Activated CD8-positive, alpha-beta memory T cell treated with anti-CD3 and anti-CD28 coated beads for 36 hours (primary cell): ENCODE results near the gene SLC39A11. TPM values are rescaled to one million over a fixed set of nuclear protein-coding genes. Genes with fewer than 3 reads are reported as not detected.
"Not testable (repeated sequence)": the region's sequence is repeated elsewhere in the genome, so short reads cannot be mapped to it uniquely, and the experiment has no call there.

Experiments used
- CTCF ChIA-PET: fragments of 350-600 bp; sonication (Branson Sonifier 250); formaldehyde crosslinking; loops from one replicate; lab custom pipeline; 2021; ENCODE audit warnings: antibody characterized with exemption; lab: Charles Lee
- POLR2A ChIA-PET: fragments of 350-600 bp; sonication (Branson Sonifier 250); formaldehyde crosslinking; loops from one replicate; lab custom pipeline; 2021; ENCODE audit warnings: antibody characterized with exemption; lab: Charles Lee
- total RNA-seq, 2 experiments: library from RNA; stranded (reverse); gene quantifications; one replicate each; pipeline ENCODE4 v1.2.3, GENCODE V29; 2021

SLC39A11 gene
- total RNA-seq, 2 experiments from 2014 or later: 16.1 to 17.2 TPM

- ChIA-PET POLR2A (no interaction called here), CTCF (no interaction called here)
These were observed 440.5 kb downstream of the SLC39A11 start for GRCh38 chr17:72651988-72652387.

- ChIA-PET CTCF (no interaction called here), POLR2A (no interaction called here)
These were observed 443.8 kb downstream of the SLC39A11 start for GRCh38 chr17:72648702-72649101.

- ChIA-PET CTCF (no interaction called here), POLR2A (no interaction called here)
These were observed 446.3 kb downstream of the SLC39A11 start for GRCh38 chr17:72646176-72646575.

- ChIA-PET POLR2A (interaction anchor here (0.6 kb wide), 1 partner anchor 25 kb away, joined by 3 read pairs; no protein-coding TSS in a partner anchor), CTCF (interaction anchor here (1.1 kb wide), 1 partner anchor 84 kb away, joined by 3 read pairs; no protein-coding TSS in a partner anchor)
These were observed 448.0 kb downstream of the SLC39A11 start for GRCh38 chr17:72644492-72644891.

- CTCF ChIA-PET: interaction anchor here (1.1 kb wide), 1 partner anchor 83 kb away, joined by 3 read pairs; no protein-coding TSS in a partner anchor
- POLR2A ChIA-PET: no interaction called here
These were observed 448.8 kb downstream of the SLC39A11 start for GRCh38 chr17:72643575-72644216.

DNA sequence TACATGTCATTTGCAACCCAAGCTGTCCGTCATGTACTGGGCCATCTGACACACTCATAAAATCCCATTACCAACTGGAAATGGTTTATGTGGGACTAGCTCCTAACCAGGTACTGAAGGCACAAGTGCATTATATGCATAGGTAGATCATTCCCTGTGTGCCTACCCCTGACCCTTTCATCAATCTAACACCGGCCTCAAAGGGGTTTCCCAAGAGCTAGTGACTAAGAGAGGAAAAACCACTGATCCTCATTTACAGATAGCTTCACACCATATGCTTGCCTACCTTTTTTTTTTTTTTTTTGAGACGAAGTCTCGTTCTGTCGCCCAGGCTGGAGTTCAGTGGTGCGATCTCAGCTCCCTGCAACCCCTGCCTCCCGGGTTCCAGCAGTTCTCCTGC lies 449.8 kb downstream of the SLC39A11 start:
- ChIA-PET CTCF (interaction anchor here (0.6 kb wide), 1 partner anchor 83 kb away, joined by 3 read pairs; no protein-coding TSS in a partner anchor), POLR2A (no interaction called here)

DNA sequence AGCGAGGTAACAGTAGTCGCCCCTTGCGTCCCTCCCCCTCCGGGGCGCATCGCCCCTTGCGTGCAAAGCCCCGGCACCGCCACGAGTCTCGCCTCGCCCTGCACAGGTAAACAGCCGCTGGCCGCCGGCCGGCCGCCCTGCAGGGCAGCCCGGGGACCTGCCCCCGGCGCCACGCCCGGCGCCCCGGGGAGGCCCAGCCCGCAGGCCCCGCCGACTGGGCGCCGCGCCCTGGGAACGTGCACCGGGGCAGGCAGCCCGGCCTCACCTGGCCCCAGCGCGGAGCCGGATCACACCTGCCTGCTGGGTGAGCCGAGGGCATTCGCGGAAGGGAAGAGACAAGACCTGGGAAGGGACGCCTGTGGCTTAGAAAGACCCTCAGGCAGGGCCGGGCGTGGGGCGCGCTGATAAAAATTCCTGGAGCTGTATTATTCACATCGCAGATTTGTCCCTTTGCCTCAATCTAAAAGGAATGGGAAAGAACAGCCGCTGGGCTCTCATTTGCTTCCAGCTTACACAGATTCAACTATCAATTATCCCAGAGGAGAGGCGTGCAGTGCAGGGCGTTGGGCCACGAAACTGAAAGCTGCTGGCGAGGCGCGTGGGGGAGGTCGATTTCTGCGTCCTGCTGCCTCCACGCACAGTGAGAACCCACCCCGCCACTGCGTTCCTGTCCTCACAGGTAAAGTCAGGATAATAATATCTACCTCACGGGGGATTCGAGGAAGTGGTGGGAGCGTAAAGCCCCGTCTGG lies 451.9 kb downstream of the SLC39A11 start:
- POLR2A ChIA-PET: no interaction called here

GRCh38 chr17:72639711-72640110 lies 452.8 kb downstream of the SLC39A11 start:
- ChIA-PET CTCF (interaction anchor here (0.9 kb wide), 1 partner anchor 77 kb away, joined by 3 read pairs; no protein-coding TSS in a partner anchor), POLR2A (no interaction called here)

More for the DNA sequence above, 451.9 kb downstream of the SLC39A11 start:
- CTCF ChIA-PET: no interaction called here

DNA sequence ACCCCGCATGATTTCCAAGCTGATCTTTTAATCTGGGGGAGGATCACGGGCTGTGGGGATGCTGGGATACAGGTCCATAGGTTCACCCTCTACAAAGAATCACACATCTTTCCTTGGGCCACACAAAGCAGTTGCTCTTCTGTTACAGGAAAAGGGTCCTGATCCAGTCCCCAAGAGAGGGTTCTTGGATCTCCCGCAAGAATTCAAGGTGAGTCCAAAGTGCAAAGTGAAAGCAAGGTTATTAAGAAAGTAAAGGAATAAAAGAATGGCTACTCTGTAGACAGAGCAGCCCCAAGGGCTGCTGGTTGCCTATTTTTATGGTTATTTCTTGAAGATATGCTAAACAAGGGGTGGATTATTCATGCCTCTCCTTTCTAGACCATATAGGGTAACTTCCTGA lies 453.6 kb downstream of the SLC39A11 start:
- POLR2A ChIA-PET: not testable (repeated sequence)
- CTCF ChIA-PET: interaction anchor here (0.9 kb wide), 1 partner anchor 76 kb away, joined by 3 read pairs; no protein-coding TSS in a partner anchor

GRCh38 chr17:72635034-72635635 lies 457.4 kb downstream of the SLC39A11 start:
- ChIA-PET POLR2A (no interaction called here), CTCF (interaction anchor here (1.0 kb wide), 1 partner anchor 32 kb away, joined by 3 read pairs; no protein-coding TSS in a partner anchor)

GRCh38 chr17:72634621-72635020 lies 457.9 kb downstream of the SLC39A11 start:
- CTCF ChIA-PET: interaction anchor here (1.0 kb wide), 1 partner anchor 31 kb away, joined by 3 read pairs; no protein-coding TSS in a partner anchor
- POLR2A ChIA-PET: no interaction called here

GRCh38 chr17:72631949-72632684 lies 460.4 kb downstream of the SLC39A11 start:
- ChIA-PET POLR2A (no interaction called here), CTCF (no interaction called here)

DNA sequence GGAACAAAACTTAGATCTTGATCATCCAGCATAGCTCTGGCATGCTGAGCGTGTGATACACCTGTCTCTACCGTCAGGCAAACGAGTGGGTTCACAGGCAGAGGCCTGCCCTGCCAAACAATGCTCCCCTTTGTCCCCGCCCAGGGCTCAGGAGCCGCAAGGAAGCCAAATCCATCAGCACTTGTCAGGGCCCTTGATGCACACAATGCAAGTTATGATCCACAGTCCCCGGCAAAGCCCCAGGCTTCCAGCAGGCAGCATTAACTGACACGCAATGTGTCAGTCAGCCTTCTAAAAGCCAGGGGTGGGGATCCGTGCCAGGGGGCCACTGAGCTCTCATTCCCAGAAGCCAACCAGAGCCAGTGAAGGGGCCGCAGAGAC lies 460.9 kb downstream of the SLC39A11 start:
- ChIA-PET POLR2A (no interaction called here), CTCF (no interaction called here)

GRCh38 chr17:72624652-72625051 lies 467.8 kb downstream of the SLC39A11 start:
- POLR2A ChIA-PET: no interaction called here

DNA sequence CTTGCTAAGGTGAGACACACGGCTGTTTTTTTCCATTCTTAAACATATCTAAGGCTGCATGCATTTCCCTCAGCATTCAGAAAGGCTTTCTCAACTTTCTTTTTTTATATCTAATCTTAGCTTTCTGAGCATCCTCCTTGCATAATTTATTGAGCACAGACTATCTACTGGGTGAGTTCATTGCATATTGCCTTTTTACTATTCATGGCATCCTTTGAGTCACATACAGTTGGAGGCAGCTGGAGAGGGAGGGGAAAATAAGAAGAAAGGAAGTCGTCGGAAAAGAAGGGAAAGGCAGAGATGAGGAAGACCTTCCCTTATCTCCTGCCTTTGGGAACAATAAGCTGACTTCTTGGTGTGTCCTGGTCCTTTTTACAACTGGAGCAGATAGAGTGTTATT lies 468.3 kb downstream of the SLC39A11 start:
- ChIA-PET POLR2A (no interaction called here), CTCF (no interaction called here)

More at GRCh38 chr17:72624652-72625051, 467.8 kb downstream of the SLC39A11 start:
- CTCF ChIA-PET: no interaction called here

DNA sequence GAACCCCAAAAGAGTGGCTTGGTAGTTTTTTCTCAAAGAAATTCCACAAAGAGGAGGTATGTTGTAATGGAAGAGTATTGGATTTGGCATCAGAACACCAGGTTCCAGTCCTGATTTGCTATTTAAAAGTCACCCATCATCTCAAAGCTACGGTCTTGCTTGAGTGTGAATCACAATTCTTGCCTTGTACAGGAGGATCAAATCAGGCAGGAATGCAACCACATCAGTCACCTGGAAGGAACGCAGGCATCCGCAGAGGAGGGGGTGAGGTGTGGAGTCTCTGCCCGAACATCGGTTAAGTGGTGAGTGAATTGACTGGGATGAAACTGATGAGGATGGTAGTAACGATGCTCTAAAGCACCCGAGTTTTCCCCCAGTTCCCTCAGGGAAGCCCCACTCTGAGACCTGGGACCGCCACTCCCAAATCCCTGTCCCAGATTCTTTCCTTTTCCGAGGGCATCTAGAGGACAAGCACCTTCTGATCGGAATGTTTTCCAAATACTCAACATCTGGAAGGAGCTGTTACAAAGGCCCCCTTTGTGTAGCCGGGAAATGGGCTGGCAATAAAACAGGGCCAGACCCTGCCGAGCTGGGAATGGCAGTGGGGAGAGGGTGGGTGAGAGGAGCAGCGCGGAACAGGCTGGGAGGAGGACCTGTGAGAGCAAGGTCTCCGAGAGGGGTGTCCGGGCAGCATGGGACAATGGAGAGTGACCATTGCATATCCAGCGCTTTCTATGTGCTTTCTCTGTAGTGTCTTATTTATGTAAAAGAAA lies 469.6 kb downstream of the SLC39A11 start:
- ChIA-PET CTCF (no interaction called here), POLR2A (no interaction called here)

GRCh38 chr17:72619976-72620650 lies 472.4 kb downstream of the SLC39A11 start:
- CTCF ChIA-PET: no interaction called here

GRCh38 chr17:72618001-72618509 lies 474.4 kb downstream of the SLC39A11 start:
- CTCF ChIA-PET: no interaction called here
- POLR2A ChIA-PET: no interaction called here

More at GRCh38 chr17:72619976-72620650, 472.4 kb downstream of the SLC39A11 start:
- POLR2A ChIA-PET: interaction anchor here (0.6 kb wide), 1 partner anchor 25 kb away, joined by 3 read pairs; no protein-coding TSS in a partner anchor
